ENCODE measurements around the gene PHF10. TPM values are rescaled to one million over a fixed set of nuclear protein-coding genes. Genes with fewer than 3 reads are reported as not detected.

The PHF10 gene
- total RNA-seq, 6 donors from 2014 or later, result 30.0 to 79.2 (median 42.4) TPM

DNA sequence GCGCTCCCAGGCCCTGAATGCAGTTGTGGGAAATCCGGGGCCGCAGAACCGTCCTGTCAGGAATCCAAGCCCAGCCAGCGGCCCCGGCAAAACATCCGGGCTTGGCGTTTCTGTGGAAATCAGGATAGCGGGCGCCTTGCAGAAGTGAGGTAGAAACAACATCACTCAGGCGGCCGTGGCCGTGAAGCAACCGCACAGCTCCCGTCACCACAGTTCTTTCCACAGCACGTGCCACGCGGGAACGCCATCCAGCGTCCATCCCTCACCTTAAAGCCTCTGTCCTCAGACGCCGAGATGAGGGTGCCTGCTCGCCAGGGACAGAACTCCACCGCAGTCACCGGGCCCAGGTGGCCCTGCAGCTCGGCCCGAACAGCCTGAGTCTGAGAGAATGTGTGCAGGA is 56.6 kb downstream of the PHF10 start:
- WGBS, 2 donors, result 96 to 98% methylated on average over 21 to 27 of the region's 27 CpGs
- DNase-seq, result peak in 1 of 2 donors; percentile 74

DNA sequence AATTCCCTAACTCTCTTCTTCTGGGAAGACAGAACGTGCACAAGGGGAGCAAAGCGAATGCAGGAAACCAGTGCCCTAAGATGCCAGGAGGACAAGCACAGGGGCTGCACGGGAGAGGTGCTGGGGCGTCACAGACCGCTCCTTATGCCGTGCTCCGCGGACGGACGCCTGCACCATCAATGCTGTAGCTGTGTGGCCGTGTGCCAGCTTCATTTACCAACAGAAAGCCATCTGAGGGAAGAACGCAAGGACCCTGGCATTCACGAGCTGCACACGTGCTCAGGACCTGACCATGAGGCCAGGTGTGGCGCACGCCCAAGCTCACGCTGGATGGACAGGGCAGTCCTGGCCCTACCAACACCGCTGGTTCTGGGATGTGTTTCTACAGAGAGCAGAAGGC is 57.9 kb downstream of the PHF10 start:
- H3K36me3 ChIP-seq, result peaks cover 0 to 55% (median 21%) of the 10 kb centered on the region in 4 donors
- no peak overlapping the region for H3K4me3 ChIP-seq
- 94 to 95% methylated on average over 10 to 18 of the region's 18 CpGs for WGBS, 2 donors
- H3K9me3 ChIP-seq, result no peaks in the 10 kb centered on the region
- TF ChIP-seq POLR2AphosphoS5 (IDR thresholded peaks at IDR 0.05) (no peak), EP300 (IDR thresholded peaks at IDR 0.05) (no peak), POLR2A (IDR thresholded peaks at IDR 0.05) (no peak)
- TF ChIP-seq, protein P1, sequence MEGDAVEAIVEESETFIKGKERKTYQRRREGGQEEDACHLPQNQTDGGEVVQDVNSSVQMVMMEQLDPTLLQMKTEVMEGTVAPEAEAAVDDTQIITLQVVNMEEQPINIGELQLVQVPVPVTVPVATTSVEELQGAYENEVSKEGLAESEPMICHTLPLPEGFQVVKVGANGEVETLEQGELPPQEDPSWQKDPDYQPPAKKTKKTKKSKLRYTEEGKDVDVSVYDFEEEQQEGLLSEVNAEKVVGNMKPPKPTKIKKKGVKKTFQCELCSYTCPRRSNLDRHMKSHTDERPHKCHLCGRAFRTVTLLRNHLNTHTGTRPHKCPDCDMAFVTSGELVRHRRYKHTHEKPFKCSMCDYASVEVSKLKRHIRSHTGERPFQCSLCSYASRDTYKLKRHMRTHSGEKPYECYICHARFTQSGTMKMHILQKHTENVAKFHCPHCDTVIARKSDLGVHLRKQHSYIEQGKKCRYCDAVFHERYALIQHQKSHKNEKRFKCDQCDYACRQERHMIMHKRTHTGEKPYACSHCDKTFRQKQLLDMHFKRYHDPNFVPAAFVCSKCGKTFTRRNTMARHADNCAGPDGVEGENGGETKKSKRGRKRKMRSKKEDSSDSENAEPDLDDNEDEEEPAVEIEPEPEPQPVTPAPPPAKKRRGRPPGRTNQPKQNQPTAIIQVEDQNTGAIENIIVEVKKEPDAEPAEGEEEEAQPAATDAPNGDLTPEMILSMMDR (IDR thresholded peaks at IDR 0.05), result no peak
- peaks cover 0 to 11% (median 0%) of the 10 kb centered on the region in 4 donors for H3K4me1 ChIP-seq
- DNase-seq (peak in 1 of 2 donors; percentile 55), ATAC-seq (ENCODE audit: low FRiP score in 2 of 2) (no peak)
- no peaks in the 10 kb centered on the region for H3K27me3 ChIP-seq
- no peak overlapping the region for H3K27ac ChIP-seq

More for the DNA sequence above, 56.6 kb downstream of the PHF10 start:
- no peak for ATAC-seq (ENCODE audit: low FRiP score in 2 of 2)
- Histone ChIP-seq H3K4me1 (peaks cover 0 to 11% (median 0%) of the 10 kb centered on the region in 4 donors), H3K9me3 (no peaks in the 10 kb centered on the region), H3K27me3 (no peaks in the 10 kb centered on the region), H3K36me3 (peaks cover 0 to 49% (median 22%) of the 10 kb centered on the region in 4 donors), H3K4me3 (no peak overlapping the region), H3K27ac (no peak overlapping the region)
- TF ChIP-seq POLR2AphosphoS5 (IDR thresholded peaks at IDR 0.05), result no peak
- TF ChIP-seq EP300 (IDR thresholded peaks at IDR 0.05), result no peak
- no peak for TF ChIP-seq POLR2A (IDR thresholded peaks at IDR 0.05)
- TF ChIP-seq, protein P1 (IDR thresholded peaks at IDR 0.05), result no peak

DNA sequence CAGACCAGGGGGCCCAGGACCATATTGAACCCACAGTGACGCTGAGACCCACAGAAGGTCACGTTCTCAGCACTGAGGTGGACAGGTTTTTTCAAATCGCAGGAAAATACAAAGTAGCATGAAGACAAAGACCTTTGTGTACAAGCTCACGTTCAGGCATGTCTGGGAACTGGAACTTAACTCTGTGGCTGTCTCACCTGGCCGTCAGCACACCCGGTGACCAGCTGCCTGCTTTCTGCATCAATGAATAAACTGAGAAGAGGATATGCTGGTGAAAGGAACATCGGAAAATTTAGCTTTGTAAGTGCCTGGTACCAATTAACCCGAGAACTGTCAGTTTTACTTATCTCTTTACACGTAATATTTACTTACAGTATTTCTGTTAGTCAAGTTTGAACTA is 59.0 kb downstream of the PHF10 start:
- Histone ChIP-seq H3K27ac (no peak overlapping the region), H3K27me3 (no peaks in the 10 kb centered on the region), H3K9me3 (no peaks in the 10 kb centered on the region), H3K4me3 (no peak overlapping the region), H3K4me1 (peaks cover 0 to 11% (median 0%) of the 10 kb centered on the region in 4 donors), H3K36me3 (peaks cover 0 to 66% (median 24%) of the 10 kb centered on the region in 4 donors)
- no peak for DNase-seq
- TF ChIP-seq, protein P1 (IDR thresholded peaks at IDR 0.05), result no peak
- TF ChIP-seq EP300 (IDR thresholded peaks at IDR 0.05), result no peak
- WGBS, 2 donors, result 90 to 91% methylated on average over 9 of the region's 9 CpGs
- ATAC-seq (ENCODE audit: low FRiP score in 2 of 2), result no peak

DNA sequence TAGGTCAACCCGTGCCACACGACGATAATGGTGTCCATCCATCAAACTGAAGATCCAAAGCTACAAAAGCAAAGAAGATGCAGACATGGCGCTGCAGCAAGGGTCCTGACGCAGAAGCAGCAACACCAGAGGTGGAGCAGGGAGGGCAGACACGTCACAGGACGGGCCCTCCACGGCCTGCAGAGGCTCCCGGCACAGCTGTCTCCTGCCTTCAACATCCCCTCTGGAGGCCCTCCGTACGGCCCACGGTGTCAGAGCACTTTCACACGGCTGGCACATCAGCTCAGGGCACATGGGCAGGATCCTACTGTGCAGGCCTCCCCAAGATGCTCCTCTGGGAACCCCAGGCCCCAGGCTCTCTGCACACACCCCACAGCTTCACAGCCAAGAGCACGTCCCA is 60.1 kb downstream of the PHF10 start:
- peaks cover 0 to 4% (median 0%) of the 10 kb centered on the region in 4 donors for H3K4me1 ChIP-seq
- DNase-seq (peak in 1 of 2 donors; percentile 59), ATAC-seq (ENCODE audit: low FRiP score in 2 of 2) (no peak)
- 96 to 97% methylated on average over 6 to 14 of the region's 14 CpGs for WGBS, 2 donors
- no peaks in the 10 kb centered on the region for H3K9me3 ChIP-seq
- H3K27ac ChIP-seq, result no peak overlapping the region
- H3K4me3 ChIP-seq, result no peak overlapping the region
- H3K27me3 ChIP-seq, result no peaks in the 10 kb centered on the region
- H3K36me3 ChIP-seq, result peaks cover 0 to 75% (median 30%) of the 10 kb centered on the region in 4 donors
- no peak for TF ChIP-seq EP300 (IDR thresholded peaks at IDR 0.05)
- TF ChIP-seq POLR2AphosphoS5 (IDR thresholded peaks at IDR 0.05), result no peak
- TF ChIP-seq, protein P1 (IDR thresholded peaks at IDR 0.05), result no peak
- no peak for TF ChIP-seq POLR2A (IDR thresholded peaks at IDR 0.05)

DNA sequence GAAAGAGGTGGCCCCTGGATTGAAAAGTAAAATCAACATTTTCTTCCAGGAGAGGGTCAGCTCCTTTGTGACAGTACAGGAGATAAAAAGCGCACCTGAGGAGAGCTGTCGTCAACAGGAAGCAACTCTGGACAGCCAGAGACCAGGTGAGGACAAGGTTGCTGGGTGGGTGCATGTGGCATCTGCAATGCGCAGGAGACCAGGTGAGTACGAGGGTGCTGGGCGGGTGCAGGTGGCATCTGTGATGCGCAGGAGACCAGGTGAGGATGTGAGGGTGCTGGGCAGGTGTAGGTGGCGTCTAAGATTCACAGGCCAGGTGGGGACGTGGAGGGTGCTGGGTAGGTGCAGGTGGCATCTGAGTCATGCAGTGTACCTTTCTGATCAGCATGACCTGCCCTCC is 60.8 kb downstream of the PHF10 start:
- ATAC-seq (ENCODE audit: low FRiP score in 2 of 2), result peak in 1 of 2 donors; percentile 5
- TF ChIP-seq, protein P1 (IDR thresholded peaks at IDR 0.05), result no peak
- TF ChIP-seq EP300 (IDR thresholded peaks at IDR 0.05), result no peak
- no peak for TF ChIP-seq POLR2A (IDR thresholded peaks at IDR 0.05)
- TF ChIP-seq POLR2AphosphoS5 (IDR thresholded peaks at IDR 0.05), result no peak
- Histone ChIP-seq H3K4me1 (no peaks in the 10 kb centered on the region), H3K4me3 (no peak overlapping the region), H3K27me3 (no peaks in the 10 kb centered on the region), H3K9me3 (no peaks in the 10 kb centered on the region), H3K27ac (no peak overlapping the region), H3K36me3 (peaks cover 0 to 81% (median 30%) of the 10 kb centered on the region in 4 donors)
- WGBS, 2 donors, result 84 to 93% methylated on average over 7 to 8 of the region's 8 CpGs
- no peak for DNase-seq
